ENCODE results near the gene TTLL3. TPM values are rescaled to one million over a fixed set of nuclear protein-coding genes. Genes with fewer than 3 reads are reported as not detected.
"Not testable (repeated sequence)": the region's sequence is repeated elsewhere in the genome, so short reads cannot be mapped to it uniquely, and the experiment has no call there.

TTLL3 gene
- 10 to 100 TPM; 44.0 to 92.7 (median 47.5) TPM for polyA plus RNA-seq (ENCODE audit: insufficient read length in 3 of 3)
- long read RNA-seq, donor 1, full-length matches to known transcripts = 3 of 3 reads
- long read RNA-seq, donor 1, partial matches to known transcripts = 0 of 3 reads
- long read RNA-seq, donor 1, other reads (novel, unspliced or antisense) = 0 of 3 reads
- long read RNA-seq, donor 2, partial matches to known transcripts = 0 of 14 reads
- long read RNA-seq, donor 2, other reads (novel, unspliced or antisense) = 14 of 14 reads
- long read RNA-seq, donor 3, partial matches to known transcripts = 0 of 1 reads
- long read RNA-seq, donor 3, other reads (novel, unspliced or antisense) = 0 of 1 reads
- long read RNA-seq, donor 4, partial matches to known transcripts = 24 of 46 reads
- long read RNA-seq, donor 4, other reads (novel, unspliced or antisense) = 16 of 46 reads
- long read RNA-seq, donor 5 = 0 reads
- long read RNA-seq, donor 6, full-length matches to known transcripts = 17 of 17 reads
- long read RNA-seq, donor 6, partial matches to known transcripts = 0 of 17 reads
- long read RNA-seq, donor 6, other reads (novel, unspliced or antisense) = 0 of 17 reads
- long read RNA-seq, donor 7, full-length matches to known transcripts = 7 of 63 reads
- long read RNA-seq, donor 7, partial matches to known transcripts = 20 of 63 reads
- long read RNA-seq, donor 7, other reads (novel, unspliced or antisense) = 36 of 63 reads
- long read RNA-seq, donor 8, full-length matches to known transcripts = 15 of 20 reads
- long read RNA-seq, donor 8, partial matches to known transcripts = 5 of 20 reads
- long read RNA-seq, donor 8, other reads (novel, unspliced or antisense) = 0 of 20 reads
- long read RNA-seq, donor 9, partial matches to known transcripts = 5 of 21 reads
- long read RNA-seq, donor 9, other reads (novel, unspliced or antisense) = 12 of 21 reads
- long read RNA-seq, donor 10, partial matches to known transcripts = 0 of 2 reads
- long read RNA-seq, donor 10, other reads (novel, unspliced or antisense) = 0 of 2 reads
- long read RNA-seq, donor 11, full-length matches to known transcripts = 2 of 2 reads
- long read RNA-seq, donor 11, partial matches to known transcripts = 0 of 2 reads
- long read RNA-seq, donor 11, other reads (novel, unspliced or antisense) = 0 of 2 reads
- long read RNA-seq, donor 12, full-length matches to known transcripts = 7 of 30 reads
- long read RNA-seq, donor 12, partial matches to known transcripts = 13 of 30 reads
- long read RNA-seq, donor 12, other reads (novel, unspliced or antisense) = 10 of 30 reads
- long read RNA-seq, donor 13, partial matches to known transcripts = 21 of 51 reads
- long read RNA-seq, donor 13, other reads (novel, unspliced or antisense) = 28 of 51 reads
- long read RNA-seq, donor 14, partial matches to known transcripts = 7 of 24 reads
- long read RNA-seq, donor 14, other reads (novel, unspliced or antisense) = 15 of 24 reads
- long read RNA-seq, donor 15, partial matches to known transcripts = 0 of 8 reads
- long read RNA-seq, donor 15, other reads (novel, unspliced or antisense) = 5 of 8 reads
- long read RNA-seq, donor 16, full-length matches to known transcripts = 18 of 117 reads
- long read RNA-seq, donor 16, partial matches to known transcripts = 59 of 117 reads
- long read RNA-seq, donor 16, other reads (novel, unspliced or antisense) = 40 of 117 reads

GRCh38 chr3:9809615-9810432, at the start of gene TTLL3:
Gene TTLL3 (plus strand): TSS chr3:9810262. CDS start chr3:9810662, 400 bp downstream.
- peak in 9 of 11 donors; percentile 47 to 76 (median 58) for DNase-seq (ENCODE audit: extremely low read depth in 1 of 11, low read depth in 9 of 11, low spot score in 4 of 11)

GRCh38 chr3:9760779-9761505, 49.1 kb upstream of the TTLL3 start:
- DNase-seq (ENCODE audit: extremely low read depth in 1 of 11, low read depth in 9 of 11, low spot score in 4 of 11) = no peak

- no peak for DNase-seq (ENCODE audit: extremely low read depth in 1 of 11, low read depth in 9 of 11, low spot score in 4 of 11)
Measured at GRCh38 chr3:9761919-9762318, 48.1 kb upstream of the TTLL3 start.

GRCh38 chr3:9762871-9763270, 47.2 kb upstream of the TTLL3 start:
- DNase-seq (ENCODE audit: extremely low read depth in 1 of 11, low read depth in 9 of 11, low spot score in 4 of 11) = no peak

GRCh38 chr3:9765865-9766264, 44.2 kb upstream of the TTLL3 start:
- DNase-seq (ENCODE audit: extremely low read depth in 1 of 11, low read depth in 9 of 11, low spot score in 4 of 11) = no peak

GRCh38 chr3:9767418-9767817, 42.6 kb upstream of the TTLL3 start:
- no peak for DNase-seq (ENCODE audit: extremely low read depth in 1 of 11, low read depth in 9 of 11, low spot score in 4 of 11)

GRCh38 chr3:9768141-9768775, 41.8 kb upstream of the TTLL3 start:
- no peak for DNase-seq (ENCODE audit: extremely low read depth in 1 of 11, low read depth in 9 of 11, low spot score in 4 of 11)

- DNase-seq (ENCODE audit: extremely low read depth in 1 of 11, low read depth in 9 of 11, low spot score in 4 of 11) = no peak
Measured at GRCh38 chr3:9769012-9769411, 41.0 kb upstream of the TTLL3 start.

GRCh38 chr3:9769426-9770275, 40.4 kb upstream of the TTLL3 start, which contains the start of gene CAMK1:
Gene CAMK1 (minus strand): TSS chr3:9769947. CDS start chr3:9767749, 2,198 bp downstream.
- DNase-seq (ENCODE audit: extremely low read depth in 1 of 11, low read depth in 9 of 11, low spot score in 4 of 11) = peak in 8 of 11 donors; percentile 60 to 70 (median 65)

- DNase-seq (ENCODE audit: extremely low read depth in 1 of 11, low read depth in 9 of 11, low spot score in 4 of 11) = peak in 3 of 11 donors; percentile 39 to 72 (median 44)
Measured at GRCh38 chr3:9770276-9770812, 39.7 kb upstream of the TTLL3 start.

- DNase-seq (ENCODE audit: extremely low read depth in 1 of 11, low read depth in 9 of 11, low spot score in 4 of 11) = not testable (repeated sequence)
Measured at GRCh38 chr3:9771007-9771406, 39.1 kb upstream of the TTLL3 start.

GRCh38 chr3:9776896-9777693, 33.0 kb upstream of the TTLL3 start:
- no peak for DNase-seq (ENCODE audit: extremely low read depth in 1 of 11, low read depth in 9 of 11, low spot score in 4 of 11)

- no peak for DNase-seq (ENCODE audit: extremely low read depth in 1 of 11, low read depth in 9 of 11, low spot score in 4 of 11)
Measured at GRCh38 chr3:9777694-9778021, 32.4 kb upstream of the TTLL3 start.
